Measurements from ENCODE around the gene SMG5. TPM values are rescaled to one million over a fixed set of nuclear protein-coding genes. Genes with fewer than 3 reads are reported as not detected.

The SMG5 gene
- polyA plus RNA-seq, 1 donor from 2014 or later = 57.3 TPM

- Histone ChIP-seq H3K27ac (ENCODE audit: low read length) (no peak overlapping the region), H3K9me2 (ENCODE audit: insufficient read depth, low read length) (no peaks in the 10 kb centered on the region), H4K20me1 (ENCODE audit: insufficient read depth) (no peaks in the 10 kb centered on the region), H3K9ac (ENCODE audit: low read length) (no peak overlapping the region), H3K36me3 (ENCODE audit: insufficient read depth, low read length) (no peaks in the 10 kb centered on the region), H3K9me3 (ENCODE audit: low read length) (no peaks in the 10 kb centered on the region), H3K4me2 (ENCODE audit: low read length) (no peak overlapping the region), H3K27me3 (ENCODE audit: insufficient read depth, low read depth, low read length) (no peaks in the 10 kb centered on the region), H3K79me2 (replicated peaks; ENCODE audit: insufficient read depth, low read length) (no peaks in the 10 kb centered on the region), H3K4me3 (ENCODE audit: low read length) (no peak overlapping the region), H3F3A (ENCODE audit: insufficient read depth, low read length, poor library complexity, severe bottlenecking) (no peaks in the 10 kb centered on the region), H2AFZ (ENCODE audit: low read depth, low read length) (no peak overlapping the region)
- TF ChIP-seq CTCF (IDR thresholded peaks at IDR 0.05; ENCODE audit: poor library complexity, severe bottlenecking) = no peak
- TF ChIP-seq SMC3 (conservative IDR thresholded peaks at IDR 0.05; ENCODE audit: poor library complexity) = no peak
- TF ChIP-seq EZH2 (IDR thresholded peaks at IDR 0.05; ENCODE audit: borderline replicate concordance, insufficient read depth, low read length, poor library complexity, severe bottlenecking) = no peak
- TF ChIP-seq EP300 (conservative IDR thresholded peaks at IDR 0.05; ENCODE audit: poor library complexity, severe bottlenecking) = no peak
- TF ChIP-seq REST (IDR thresholded peaks at IDR 0.05; ENCODE audit: borderline replicate concordance) = no peak
- no peak for TF ChIP-seq TAF1 (IDR thresholded peaks at IDR 0.05; ENCODE audit: low read depth)
- no peak for TF ChIP-seq RAD21 (conservative IDR thresholded peaks at IDR 0.05)
- TF ChIP-seq MXI1 (conservative IDR thresholded peaks at IDR 0.05; ENCODE audit: poor library complexity, severe bottlenecking) = no peak
- TF ChIP-seq POLR2AphosphoS5 (IDR thresholded peaks at IDR 0.05) = no peak
Measured at GRCh38 chr1:156242738-156243137, 39.9 kb downstream of the SMG5 start.

GRCh38 chr1:156241926-156242325 is 40.7 kb downstream of the SMG5 start, which contains the start of gene BGLAP:
BGLAP (plus strand) TSS chr1:156242184; CDS start chr1:156242232, 48 bp downstream.
- H3K27ac ChIP-seq (ENCODE audit: low read length) = no peak within 1 kb of the TSS

More at GRCh38 chr1:156241926-156242325, 40.7 kb downstream of the SMG5 start, which contains the start of gene BGLAP:
- no peak within 1 kb of the TSS for H2AFZ ChIP-seq (ENCODE audit: low read depth, low read length)
- H3K27me3 ChIP-seq (ENCODE audit: insufficient read depth, low read depth, low read length) = no peaks in the 10 kb centered on the region
- H3K4me3 ChIP-seq (ENCODE audit: low read length) = no peak within 1 kb of the TSS
- H3K9me2 ChIP-seq (ENCODE audit: insufficient read depth, low read length) = no peaks in the 10 kb centered on the region
- no peaks in the 10 kb centered on the region for H3F3A ChIP-seq (ENCODE audit: insufficient read depth, low read length, poor library complexity, severe bottlenecking)
- no peaks in the 10 kb centered on the region for H4K20me1 ChIP-seq (ENCODE audit: insufficient read depth)
- H3K4me2 ChIP-seq (ENCODE audit: low read length) = no peak within 1 kb of the TSS
- no peak within 1 kb of the TSS for H3K9ac ChIP-seq (ENCODE audit: low read length)
- no peaks in the 10 kb centered on the region for H3K9me3 ChIP-seq (ENCODE audit: low read length)
- no peaks in the 10 kb centered on the region for H3K79me2 ChIP-seq (replicated peaks; ENCODE audit: insufficient read depth, low read length)
- TF ChIP-seq EZH2 (IDR thresholded peaks at IDR 0.05; ENCODE audit: borderline replicate concordance, insufficient read depth, low read length, poor library complexity, severe bottlenecking) (no peak), POLR2AphosphoS5 (IDR thresholded peaks at IDR 0.05) (no peak), MXI1 (conservative IDR thresholded peaks at IDR 0.05; ENCODE audit: poor library complexity, severe bottlenecking) (no peak), SMC3 (conservative IDR thresholded peaks at IDR 0.05; ENCODE audit: poor library complexity) (no peak)
- no peaks in the 10 kb centered on the region for H3K36me3 ChIP-seq (ENCODE audit: insufficient read depth, low read length)

Data from neural cell (in vitro differentiated cells).